HG03064 (cell line): Measurements from ENCODE around the gene GABRG3.

Experiments
- ATAC-seq: cut with Tn5 transposase; IDR thresholded peaks from one replicate; pipeline ENCODE4 v1.9.1; 2021; ENCODE audit warnings: low read depth; ENCODE audit not compliant: unreplicated experiment

The GABRG3 gene

GRCh38 chr15:27059610-27060202, 88.7 kb downstream of the GABRG3 start:
- ATAC-seq = no peak

- no peak for ATAC-seq
These were observed 90.8 kb downstream of the GABRG3 start for GRCh38 chr15:27061739-27062138.

- ATAC-seq = no peak
These were observed 92.0 kb downstream of the GABRG3 start for GRCh38 chr15:27062951-27063350.

GRCh38 chr15:27064080-27064479, 93.1 kb downstream of the GABRG3 start:
- no peak for ATAC-seq

- ATAC-seq = no peak
These were observed 94.2 kb downstream of the GABRG3 start for GRCh38 chr15:27065151-27065550.

GRCh38 chr15:27065785-27066184, 94.8 kb downstream of the GABRG3 start:
- ATAC-seq = no peak

- no peak for ATAC-seq
These were observed 95.5 kb downstream of the GABRG3 start for GRCh38 chr15:27066446-27066845.

- no peak for ATAC-seq
These were observed 96.2 kb downstream of the GABRG3 start for GRCh38 chr15:27067175-27067574.

GRCh38 chr15:27070841-27071240, 99.9 kb downstream of the GABRG3 start:
- ATAC-seq = no peak

- ATAC-seq = no peak
These were observed 103.2 kb downstream of the GABRG3 start for GRCh38 chr15:27074179-27074578.

- ATAC-seq = no peak
These were observed 106.8 kb downstream of the GABRG3 start for GRCh38 chr15:27077790-27078189.

GRCh38 chr15:27081676-27082418, 110.9 kb downstream of the GABRG3 start:
- ATAC-seq = no peak

- ATAC-seq = no peak
These were observed 111.5 kb downstream of the GABRG3 start for GRCh38 chr15:27082526-27082925.

GRCh38 chr15:27084844-27085243, 113.9 kb downstream of the GABRG3 start:
- no peak for ATAC-seq

GRCh38 chr15:27086149-27086548, 115.2 kb downstream of the GABRG3 start:
- ATAC-seq = no peak

GRCh38 chr15:27086805-27087204, 115.8 kb downstream of the GABRG3 start:
- ATAC-seq = no peak

- no peak for ATAC-seq
These were observed 116.9 kb downstream of the GABRG3 start for GRCh38 chr15:27087651-27088583.

GRCh38 chr15:27088584-27089232, 117.7 kb downstream of the GABRG3 start:
- no peak for ATAC-seq

- ATAC-seq = no peak
These were observed 118.2 kb downstream of the GABRG3 start for GRCh38 chr15:27089233-27089586.

GRCh38 chr15:27089676-27090075, 118.7 kb downstream of the GABRG3 start:
- no peak for ATAC-seq
